Motor neuron (in vitro differentiated cells): ENCODE data around the gene ZNF226. TPM values are rescaled to one million over a fixed set of nuclear protein-coding genes. Genes with fewer than 3 reads are reported as not detected.
"Not testable (repeated sequence)": the region's sequence is repeated elsewhere in the genome, so short reads cannot be mapped to it uniquely, and the experiment has no call there.

Experiments
- ATAC-seq, 8 experiments: fragments of 200-7000 bp; cut with Tn5 transposase; replicated peaks in 6 of 8; 2 replicates each; pipeline ENCODE4 v1.8.0; 2021; ENCODE audit warnings: mild to moderate bottlenecking in 8 of 8, moderate library complexity in 8 of 8
- H3K27ac ChIP-seq, 2 donors: fragments of 250-450 bp; sonication (Bioruptor Pico); 2 replicates each; pipeline ENCODE4 v1.9.0; 2021; ENCODE audit warnings: antibody characterized with exemption in 2 of 2, mild to moderate bottlenecking in 2 of 2, moderate library complexity in 1 of 2
- H3K4me1 ChIP-seq, 2 donors: fragments of 250-450 bp; sonication (Bioruptor Pico); replicated peaks in 1 of 2; 2 replicates each; pipeline ENCODE4 v1.6.1; 2021; ENCODE audit warnings: antibody characterized with exemption in 2 of 2, mild to moderate bottlenecking in 2 of 2, moderate library complexity in 1 of 2
- H3K4me3 ChIP-seq, 5 donors: fragments of 250-450 bp; sonication (Bioruptor Pico); 2 replicates each; pipeline ENCODE4 v1.9.0; 2021; ENCODE audit warnings: antibody characterized with exemption in 5 of 5, mild to moderate bottlenecking in 5 of 5, moderate library complexity in 4 of 5
- WGBS, 10 experiments: fragments of 450-650 bp; shearing (Covaris generic); methylation state at CpG; one replicate each; pipeline ENCODE4 v1.0.0; 2022; 5-methylcytosine and 5-hydroxymethylcytosine counted together
- in situ Hi-C, 9 experiments: fragments of 400-800 bp; cut with MboI; loops; one replicate each; pipeline ENCODE4 v1.15.0; 2021; ENCODE audit warnings: low sequenced_read_pairs in 9 of 9, low pct_unique_long_range_greater_than_20kb in 2 of 9; ENCODE audit not compliant: unreplicated experiment in 9 of 9
- total RNA-seq, 8 experiments: library from RNA; unstranded; fragments of 300-600 nt; gene quantifications; 2 replicates each; pipeline versions ENCODE4 v1.2.3 to v1.2.4, GENCODE V29; 2022

The ZNF226 gene
- 10 to 100 TPM; 19.6 to 56.9 (median 41.6) TPM for total RNA-seq

GRCh38 chr19:44164673-44165512 is at the start of gene ZNF226:
Gene ZNF226 (plus strand): TSS chr19:44165100. CDS start chr19:44170081, 4,981 bp downstream.
- ATAC-seq, result peak; percentile 94 to 99 (median 98)
- Histone ChIP-seq H3K27ac (peak within 1 kb of the TSS; percentile 88 to 95), H3K4me3 (peak within 1 kb of the TSS; percentile 66 to 98 (median 82)), H3K4me1 (peaks cover 10 to 20% of the 10 kb centered on the region in 2 donors)
- 0 to 5% (median 1%) methylated on average over 4 to 18 of the region's 32 CpGs for WGBS, 10 experiments
- in situ Hi-C loops, result no loop called here

- H3K4me3 ChIP-seq, H3K4me1 ChIP-seq, ATAC-seq, in situ Hi-C loops, H3K27ac ChIP-seq: not testable (repeated sequence)
- 60 to 100% (median 78%) methylated on average over 1 to 3 of the region's 4 CpGs; no CpG with 5 or more reads in 3 of the 10 experiments for WGBS, 10 experiments
These were observed 43.7 kb upstream of the ZNF226 start for GRCh38 chr19:44121162-44121561.

- no peak for ATAC-seq
- H3K27ac ChIP-seq, result no peak overlapping the region
- no peaks in the 10 kb centered on the region for H3K4me1 ChIP-seq
- 37 to 100% (median 90%) methylated on average over 1 to 5 of the region's 5 CpGs for WGBS, 10 experiments
- H3K4me3 ChIP-seq, result no peak overlapping the region
- in situ Hi-C loops, result no loop called here
These were observed 32.9 kb upstream of the ZNF226 start for GRCh38 chr19:44131955-44132354.

- Histone ChIP-seq H3K4me1 (peaks cover 0 to 14% of the 10 kb centered on the region in 2 donors), H3K27ac (peak within 1 kb of the TSS; percentile 61 to 73), H3K4me3 (peak within 1 kb of the TSS; percentile 82 to 99 (median 93))
- ATAC-seq, result peak; percentile 93 to 99 (median 98)
- WGBS, 10 experiments, result 0 to 3% (median 0%) methylated on average over 2 to 19 of the region's 52 CpGs; no CpG with 5 or more reads in 2 of the 10 experiments
- in situ Hi-C loops, result no loop called here
These were observed 23.5 kb upstream of the ZNF226 start, which contains the start of gene ZNF234 for GRCh38 chr19:44141191-44142058. Gene ZNF234 (plus strand): TSS chr19:44141554. CDS start chr19:44144633, 3,079 bp downstream.

- Histone ChIP-seq H3K4me1 (peaks cover 0 to 14% of the 10 kb centered on the region in 2 donors), H3K27ac (no peak overlapping the region), H3K4me3 (peak overlapping the region; percentile 82 to 99 (median 93))
- ATAC-seq, result peak; percentile 1 to 33 (median 5)
- 0 to 16% (median 1%) methylated on average over 4 to 11 of the region's 13 CpGs; no CpG with 5 or more reads in 4 of the 10 experiments for WGBS, 10 experiments
- in situ Hi-C loops, result no loop called here
These were observed 22.9 kb upstream of the ZNF226 start for GRCh38 chr19:44142059-44142433.

- 40 to 100% (median 93%) methylated on average over 1 to 3 of the region's 4 CpGs; no CpG with 5 or more reads in 5 of the 10 experiments for WGBS, 10 experiments
- ATAC-seq, result no peak
- in situ Hi-C loops, result no loop called here
These were observed 15.1 kb upstream of the ZNF226 start for GRCh38 chr19:44149776-44150175.

GRCh38 chr19:44151491-44151890 is 13.4 kb upstream of the ZNF226 start:
- Histone ChIP-seq H3K27ac (no peak overlapping the region), H3K4me3 (no peak overlapping the region), H3K4me1 (no peaks in the 10 kb centered on the region)
- in situ Hi-C loops, result no loop called here
- no peak for ATAC-seq
- 88 to 100% (median 98%) methylated on average over 1 to 4 of the region's 5 CpGs; no CpG with 5 or more reads in 2 of the 10 experiments for WGBS, 10 experiments

More at GRCh38 chr19:44149776-44150175, 15.1 kb upstream of the ZNF226 start:
- no peak overlapping the region for H3K27ac ChIP-seq
- H3K4me3 ChIP-seq, result no peak overlapping the region
- H3K4me1 ChIP-seq, result no peaks in the 10 kb centered on the region

- H3K4me1 ChIP-seq, result no peaks in the 10 kb centered on the region
- H3K4me3 ChIP-seq, result no peak overlapping the region
- in situ Hi-C loops, result no loop called here
- ATAC-seq, result no peak
- no peak overlapping the region for H3K27ac ChIP-seq
- WGBS, 10 experiments, result 78 to 100% (median 100%) methylated on average over 1 to 2 of the region's 2 CpGs; no CpG with 5 or more reads in 2 of the 10 experiments
These were observed 8.4 kb upstream of the ZNF226 start for GRCh38 chr19:44156475-44156874.

- WGBS, 10 experiments, result 0 to 100% (median 100%) methylated on average over 1 to 2 of the region's 2 CpGs; no CpG with 5 or more reads in 3 of the 10 experiments
- Histone ChIP-seq H3K4me3 (no peak overlapping the region), H3K4me1 (peaks cover 10 to 20% of the 10 kb centered on the region in 2 donors), H3K27ac (no peak overlapping the region)
- in situ Hi-C loops, result no loop called here
- ATAC-seq, result no peak
These were observed 1.1 kb upstream of the ZNF226 start for GRCh38 chr19:44163789-44164188.

GRCh38 chr19:44164327-44164672 is 600 bp upstream of the ZNF226 start:
- no peak for ATAC-seq
- in situ Hi-C loops, result no loop called here
- 20 to 100% (median 69%) methylated on average over 1 to 3 of the region's 3 CpGs; no CpG with 5 or more reads in 4 of the 10 experiments for WGBS, 10 experiments
- Histone ChIP-seq H3K4me3 (peak overlapping the region; percentile 17 to 98 (median 76)), H3K27ac (peak overlapping the region; percentile 70 to 87), H3K4me1 (peaks cover 10 to 20% of the 10 kb centered on the region in 2 donors)

- in situ Hi-C loops, ATAC-seq, H3K4me3 ChIP-seq, H3K27ac ChIP-seq: not testable (repeated sequence)
- H3K4me1 ChIP-seq, result peaks cover 7 to 17% of the 10 kb centered on the region in 2 donors
- 75 to 100% (median 100%) methylated on average over 1 to 6 of the region's 6 CpGs; no CpG with 5 or more reads in 1 of the 10 experiments for WGBS, 10 experiments
These were observed 5.8 kb downstream of the ZNF226 start for GRCh38 chr19:44170660-44171059.

GRCh38 chr19:44176590-44176989 is 11.7 kb downstream of the ZNF226 start:
- no peak for ATAC-seq
- H3K4me1 ChIP-seq, result no peaks in the 10 kb centered on the region
- 83 to 100% (median 100%) methylated on average over 1 to 3 of the region's 3 CpGs; no CpG with 5 or more reads in 2 of the 10 experiments for WGBS, 10 experiments
- no peak overlapping the region for H3K27ac ChIP-seq
- no peak overlapping the region for H3K4me3 ChIP-seq
- in situ Hi-C loops, result no loop called here

GRCh38 chr19:44180968-44181367 is 16.1 kb downstream of the ZNF226 start:
- H3K4me1 ChIP-seq, result no peaks in the 10 kb centered on the region
- ATAC-seq, result no peak
- no peak overlapping the region for H3K27ac ChIP-seq
- in situ Hi-C loops, result no loop called here
- no peak overlapping the region for H3K4me3 ChIP-seq
